ENCODE measurements around the gene EMID1. TPM values are rescaled to one million over a fixed set of nuclear protein-coding genes. Genes with fewer than 3 reads are reported as not detected.

The EMID1 gene
- polyA plus RNA-seq, 3 donors, result 94.3 to 111 (median 101) TPM

- DNase-seq, result no peak
Measured at GRCh38 chr22:29308791-29309262, 103.1 kb downstream of the EMID1 start.

Other genes with a start within 250 kb of the EMID1 start
- 1 to 10 TPM in 2 of 3 donors, under 1 TPM in 1; 0.76 to 1.7 (median 1.5) TPM for gene C22orf31, start 144.1 kb upstream of the EMID1 start, polyA plus RNA-seq (ENCODE audit: insufficient read length in 3 of 3)
- 10 to 100 TPM; 21.5 to 24.9 (median 22.6) TPM for gene KREMEN1, start 132.9 kb upstream of the EMID1 start, polyA plus RNA-seq (ENCODE audit: insufficient read length in 3 of 3)
- gene RHBDD3, start 62.1 kb downstream of the EMID1 start, polyA plus RNA-seq (ENCODE audit: insufficient read length in 3 of 3), result 10 to 100 TPM; 31.0 to 39.2 (median 31.6) TPM
- gene EWSR1, start 62.4 kb downstream of the EMID1 start, polyA plus RNA-seq (ENCODE audit: insufficient read length in 3 of 3), result 100 to 1,000 TPM; 329 to 383 (median 381) TPM
- 1 to 10 TPM; 8.6 to 10.0 (median 9.8) TPM for gene GAS2L1, start 100.8 kb downstream of the EMID1 start, polyA plus RNA-seq (ENCODE audit: insufficient read length in 3 of 3)
- under 1 TPM in 2 of 3 donors, not detected in 1; 0.28 to 0.58 TPM for gene RASL10A, start 109.8 kb downstream of the EMID1 start, polyA plus RNA-seq (ENCODE audit: insufficient read length in 3 of 3)
- gene AP1B1, start 182.7 kb downstream of the EMID1 start, polyA plus RNA-seq (ENCODE audit: insufficient read length in 3 of 3), result 10 to 100 TPM; 44.2 to 48.8 (median 46.9) TPM
- gene RFPL1, start 232.7 kb downstream of the EMID1 start, polyA plus RNA-seq (ENCODE audit: insufficient read length in 3 of 3), result 1 to 10 TPM; 1.1 to 2.0 (median 1.6) TPM

Data from renal pelvis (tissue), 4 donors.